IMR-90 (cell line): Measurements from ENCODE around the gene ZSCAN31. TPM values are rescaled to one million over a fixed set of nuclear protein-coding genes. Genes with fewer than 3 reads are reported as not detected.

ENCODE experiments used
- ATAC-seq: fragments of 200-7000 bp; cut with Tn5 transposase; 2 replicates; pipeline ENCODE4 v1.9.1; 2020; ENCODE audit warnings: low read depth, mild to moderate bottlenecking, moderate library complexity
- BruUV-seq: library from RNA; stranded (reverse); fragments of 400-500 nt; replicated peaks from 2 replicates; lab custom pipeline; 2021; lab: Mats Ljungman, UMichigan
- CTCF ChIA-PET: fragments of 300-600 bp; formaldehyde crosslinking; extraction: SDS; loops from one replicate; lab custom pipeline; 2021; ENCODE audit warnings: antibody characterized with exemption; lab: Yijun Ruan, JAX
- POLR2A ChIA-PET: fragments of 300-600 bp; sonication (Branson Sonifier 250); formaldehyde crosslinking; loops from one replicate; lab custom pipeline; 2022; ENCODE audit warnings: antibody characterized with exemption; ENCODE audit not compliant: unreplicated experiment; lab: Charles Lee
- DNase-seq: peaks from one replicate; pipeline ENCODE4 v3.0.0; 2013
- H2AFZ ChIP-seq: replicated peaks from 2 replicates; pipeline ENCODE3; 2013; ENCODE audit warnings: low read length, mild to moderate bottlenecking; ENCODE audit not compliant: poor library complexity
- H2AK5ac ChIP-seq: 2 replicates; pipeline ENCODE4 v1.6.1; 2013; ENCODE audit warnings: low read depth, low read length, inconsistent platforms
- H2AK9ac ChIP-seq: replicated peaks from 2 replicates; pipeline ENCODE3; 2013; ENCODE audit warnings: mild to moderate bottlenecking, low read depth, low read length, moderate library complexity; ENCODE audit not compliant: poor library complexity
- H2BK120ac ChIP-seq: 2 replicates; pipeline ENCODE4 v1.6.1; 2013; ENCODE audit warnings: low read depth, low read length, inconsistent platforms
- H2BK15ac ChIP-seq: 3 replicates; pipeline ENCODE4 v1.6.1; 2013; ENCODE audit warnings: low read depth, low read length, inconsistent platforms
- H2BK20ac ChIP-seq: 2 replicates; pipeline ENCODE4 v1.6.1; 2013; ENCODE audit warnings: low read depth, mild to moderate bottlenecking, inconsistent platforms, low read length, moderate library complexity
- H2BK5ac ChIP-seq: 2 replicates; pipeline ENCODE4 v1.6.1; 2013; ENCODE audit warnings: mild to moderate bottlenecking, low read depth, low read length, inconsistent platforms; ENCODE audit not compliant: poor library complexity, severe bottlenecking
- H3K14ac ChIP-seq: replicated peaks from 2 replicates; pipeline ENCODE4 v1.6.1; 2013; ENCODE audit warnings: low read depth, low read length, inconsistent platforms
- H3K18ac ChIP-seq: 2 replicates; pipeline ENCODE4 v1.6.1; 2013; ENCODE audit warnings: low read depth, low read length, control low read depth
- H3K23ac ChIP-seq: 2 replicates; pipeline ENCODE4 v1.6.1; 2013; ENCODE audit warnings: low read depth, low read length, inconsistent platforms
- H3K27ac ChIP-seq: 2 replicates; pipeline ENCODE4 v1.5.1; 2013; ENCODE audit warnings: mild to moderate bottlenecking, control low read depth, low read length; ENCODE audit not compliant: insufficient read depth
- H3K27me3 ChIP-seq: 2 replicates; pipeline ENCODE4 v1.6.1; 2013; ENCODE audit warnings: low read length; ENCODE audit not compliant: control insufficient read depth, insufficient read depth
- H3K36me3 ChIP-seq: 2 replicates; pipeline ENCODE4 v1.6.1; 2013; ENCODE audit warnings: low read length, mixed read lengths; ENCODE audit not compliant: control insufficient read depth, insufficient read depth
- H3K4ac ChIP-seq: 2 replicates; pipeline ENCODE4 v1.6.1; 2013; ENCODE audit warnings: low read depth, low read length, inconsistent platforms
- H3K4me1 ChIP-seq: 2 replicates; pipeline ENCODE4 v1.6.1; 2013; ENCODE audit warnings: low read length, mixed read lengths; ENCODE audit not compliant: control insufficient read depth, insufficient read depth
- H3K4me2 ChIP-seq: 2 replicates; pipeline ENCODE4 v1.6.1; 2013; ENCODE audit warnings: low read depth, mild to moderate bottlenecking, control low read depth, low read length, moderate library complexity
- H3K4me3 ChIP-seq: 2 replicates; pipeline ENCODE4 v1.5.1; 2013; ENCODE audit warnings: low read depth, mild to moderate bottlenecking, control low read depth, low read length, moderate library complexity; ENCODE audit not compliant: insufficient read depth
- H3K56ac ChIP-seq: 2 replicates; pipeline ENCODE4 v1.6.1; 2013; ENCODE audit warnings: low read length, inconsistent platforms; ENCODE audit not compliant: insufficient read depth; ENCODE audit errors: extremely low read depth
- H3K79me1 ChIP-seq, 2 experiments: 2 replicates each; pipeline ENCODE4 v1.6.1; 2013; ENCODE audit warnings: low read length in 2 of 2, inconsistent platforms in 1 of 2, low read depth in 1 of 2
- H3K9ac ChIP-seq: 2 replicates; pipeline ENCODE4 v1.6.1; 2013; ENCODE audit warnings: low read depth, low read length, control low read depth
- H3K9me1 ChIP-seq: 2 replicates; pipeline ENCODE4 v1.6.1; 2013; ENCODE audit warnings: low read length, inconsistent platforms; ENCODE audit not compliant: insufficient read depth
- H3K9me3 ChIP-seq: 2 replicates; pipeline ENCODE4 v1.6.1; 2013; ENCODE audit warnings: low read length; ENCODE audit not compliant: control insufficient read depth, insufficient read depth
- H4K20me1 ChIP-seq: 2 replicates; pipeline ENCODE4 v1.6.1; 2013; ENCODE audit warnings: low read length, inconsistent platforms; ENCODE audit not compliant: insufficient read depth
- H4K5ac ChIP-seq: 2 replicates; pipeline ENCODE4 v1.6.1; 2013; ENCODE audit warnings: mild to moderate bottlenecking, low read depth, low read length, control low read depth
- H4K8ac ChIP-seq, 2 experiments: 2 replicates each; pipeline ENCODE4 v1.6.1; 2013; ENCODE audit warnings: low read depth in 2 of 2, low read length in 2 of 2, control low read depth in 1 of 2, inconsistent platforms in 1 of 2
- H4K91ac ChIP-seq: 2 replicates; pipeline ENCODE4 v1.6.1; 2013; ENCODE audit warnings: low read depth, low read length, inconsistent platforms; ENCODE audit not compliant: insufficient read depth
- BHLHE40 ChIP-seq: fragments of 150-350 bp; IDR thresholded peaks from 2 replicates; pipeline ENCODE4 v1.6.1; 2016; ENCODE audit warnings: mild to moderate bottlenecking, low read depth, low read length
- CEBPB ChIP-seq: IDR thresholded peaks from 2 replicates; pipeline ENCODE4 v1.6.1; 2012; ENCODE audit warnings: low read depth, low read length, improper control_type of control experiment
- CHD1 ChIP-seq: IDR thresholded peaks from 2 replicates; pipeline ENCODE4 v1.6.1; 2012; ENCODE audit warnings: low read depth, low read length, improper control_type of control experiment
- FOS ChIP-seq: fragments of 150-350 bp; IDR thresholded peaks from 2 replicates; pipeline ENCODE4 v1.6.1; 2016; ENCODE audit warnings: low read depth, low read length
- MAFK ChIP-seq: IDR thresholded peaks from 2 replicates; pipeline ENCODE4 v1.6.1; 2012; ENCODE audit warnings: low read depth, low read length, improper control_type of control experiment
- MAZ ChIP-seq: IDR thresholded peaks from 2 replicates; pipeline ENCODE4 v1.6.1; 2012; ENCODE audit warnings: low read depth, mild to moderate bottlenecking, low read length, improper control_type of control experiment, moderate library complexity, borderline replicate concordance
- MXI1 ChIP-seq: IDR thresholded peaks from 2 replicates; pipeline ENCODE4 v1.6.1; 2012; ENCODE audit warnings: low read depth, mild to moderate bottlenecking, low read length, moderate library complexity, borderline replicate concordance
- NFE2L2 ChIP-seq: fragments of 150-350 bp; IDR thresholded peaks from 2 replicates; pipeline ENCODE4 v1.6.1; 2016; ENCODE audit warnings: low read depth, mild to moderate bottlenecking, low read length
- POLR2A ChIP-seq: IDR thresholded peaks from 2 replicates; pipeline ENCODE4 v1.6.1; 2012; ENCODE audit warnings: mild to moderate bottlenecking, low read depth, low read length
- RAD21 ChIP-seq: IDR thresholded peaks from 2 replicates; pipeline ENCODE4 v1.6.1; 2012; ENCODE audit warnings: low read length, improper control_type of control experiment
- RCOR1 ChIP-seq: IDR thresholded peaks from 2 replicates; pipeline ENCODE4 v1.6.1; 2012; ENCODE audit warnings: mild to moderate bottlenecking, low read length, improper control_type of control experiment; ENCODE audit not compliant: insufficient replicate concordance
- RFX5 ChIP-seq: IDR thresholded peaks from 2 replicates; pipeline ENCODE4 v1.8.0; 2012; ENCODE audit warnings: low read depth, mild to moderate bottlenecking, low read length, moderate library complexity
- SMC3 ChIP-seq: fragments of 150-350 bp; IDR thresholded peaks from 2 replicates; pipeline ENCODE4 v1.6.1; 2016; ENCODE audit warnings: low read depth, mild to moderate bottlenecking, antibody characterized with exemption, low read length, moderate library complexity
- WGBS, 2 experiments: methylation state at CpG; one replicate each; pipeline versions ENCODE4 v1.1.5 to v1.1.7; 2013; ENCODE audit warnings: missing lambda C conversion rate in 2 of 2; ENCODE audit not compliant: insufficient read length in 1 of 2; ENCODE audit errors: extremely low coverage in 2 of 2; 5-methylcytosine and 5-hydroxymethylcytosine counted together
- dilution Hi-C: fragments of 300-500 bp; cut with HindIII; formaldehyde crosslinking; loops from one replicate; pipeline ENCODE4 v1.14.3; 2018; ENCODE audit warnings: low sequenced_read_pairs; ENCODE audit not compliant: unreplicated experiment
- in situ Hi-C: fragments of 300-500 bp; cut with MboI; formaldehyde crosslinking; loops from 3 replicates; pipeline ENCODE4 v1.14.3; 2019; ENCODE audit warnings: low sequenced_read_pairs, inconsistent platforms, mixed read lengths
- intact Hi-C: fragments of 100-400 bp; cut with micrococcal nuclease; formaldehyde crosslinking; loops from 2 replicates; pipeline ENCODE4 v1.10.0; 2022
- polyA plus RNA-seq, 3 experiments: library from polyadenylated mRNA; depleted of rRNA; stranded (reverse); fragments of >200 nt; gene quantifications; 2 replicates each; pipeline ENCODE4 v1.2.3, GENCODE V29; 2012; ENCODE audit warnings: low replicate concordance in 1 of 3
- total RNA-seq: library from RNA; depleted of rRNA; stranded (reverse); fragments of >200 nt; gene quantifications from 2 replicates; pipeline ENCODE4 v1.2.3, GENCODE V29; 2012
- TF ChIP-seq, protein P1 (sequence below): conservative IDR thresholded peaks from 2 replicates; pipeline ENCODE4 v1.5.1; 2012; ENCODE audit warnings: mild to moderate bottlenecking, low read depth, low read length, improper control_type of control experiment
- TF ChIP-seq, protein P2 (sequence below): fragments of 150-350 bp; IDR thresholded peaks from 2 replicates; pipeline ENCODE4 v1.6.1; 2017; ENCODE audit warnings: mild to moderate bottlenecking, antibody characterized with exemption, low read length, low read depth
- TF ChIP-seq, protein P3 (sequence below): fragments of 150-350 bp; IDR thresholded peaks from 2 replicates; pipeline ENCODE4 v1.6.1; 2016; ENCODE audit warnings: low read depth, mild to moderate bottlenecking, low read length, moderate library complexity, borderline replicate concordance

The ZSCAN31 gene
- total and polyA plus RNA-seq, 2 of the 4 experiments (the other 2 are of a cell fraction) = 1.4 to 4.7 TPM

DNA sequence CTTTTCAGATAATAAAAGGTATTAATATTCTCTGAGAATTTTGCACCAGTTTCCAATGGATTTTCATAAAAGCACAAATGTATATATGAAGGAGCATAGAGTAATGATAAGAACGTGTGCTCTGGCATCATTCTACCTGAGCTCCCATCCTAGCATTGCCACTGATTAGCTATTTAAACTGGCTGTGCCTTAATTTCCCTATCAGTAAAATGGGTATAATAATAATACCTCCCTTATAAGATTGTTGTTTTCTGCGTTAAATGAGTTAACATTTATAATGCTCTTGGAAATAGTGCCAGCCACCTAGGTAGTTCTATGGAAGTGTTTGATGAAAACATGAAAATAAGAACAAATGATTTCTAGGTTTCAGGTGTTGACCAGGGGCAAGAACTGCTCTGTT lies 25.0 kb upstream of the ZSCAN31 start:
- Histone ChIP-seq H3K9me3 (no peaks in the 10 kb centered on the region), H2BK120ac (no peak overlapping the region), H3K4me1 (peaks cover 8% of the 10 kb centered on the region), H2AFZ (no peak overlapping the region), H3K18ac (no peak overlapping the region), H3K27me3 (no peaks in the 10 kb centered on the region), H3K9ac (no peak overlapping the region), H3K4me3 (no peak overlapping the region), H4K91ac (no peak overlapping the region), H3K4me2 (no peak overlapping the region), H2BK5ac (no peak overlapping the region), H3K79me1 (peaks cover 4 to 15% of the 10 kb centered on the region in 2 experiments), H2AK5ac (no peak overlapping the region), H4K8ac (no peak overlapping the region), H2BK20ac (no peak overlapping the region), H4K5ac (no peak overlapping the region), H3K23ac (no peak overlapping the region), H2AK9ac (no peak overlapping the region), H3K27ac (no peak overlapping the region), H3K14ac (no peak overlapping the region), H3K9me1 (peaks cover 4% of the 10 kb centered on the region; the same call in 1 of the 2 replicates), H4K20me1 (no peaks in the 10 kb centered on the region), H2BK15ac (no peak overlapping the region), H3K36me3 (peaks cover 20% of the 10 kb centered on the region), H3K4ac (no peak overlapping the region), H3K56ac (no peak overlapping the region)
- intact Hi-C loops = no loop called here
- ChIA-PET CTCF (no interaction called here), POLR2A (no interaction called here)
- TF ChIP-seq, protein P1, sequence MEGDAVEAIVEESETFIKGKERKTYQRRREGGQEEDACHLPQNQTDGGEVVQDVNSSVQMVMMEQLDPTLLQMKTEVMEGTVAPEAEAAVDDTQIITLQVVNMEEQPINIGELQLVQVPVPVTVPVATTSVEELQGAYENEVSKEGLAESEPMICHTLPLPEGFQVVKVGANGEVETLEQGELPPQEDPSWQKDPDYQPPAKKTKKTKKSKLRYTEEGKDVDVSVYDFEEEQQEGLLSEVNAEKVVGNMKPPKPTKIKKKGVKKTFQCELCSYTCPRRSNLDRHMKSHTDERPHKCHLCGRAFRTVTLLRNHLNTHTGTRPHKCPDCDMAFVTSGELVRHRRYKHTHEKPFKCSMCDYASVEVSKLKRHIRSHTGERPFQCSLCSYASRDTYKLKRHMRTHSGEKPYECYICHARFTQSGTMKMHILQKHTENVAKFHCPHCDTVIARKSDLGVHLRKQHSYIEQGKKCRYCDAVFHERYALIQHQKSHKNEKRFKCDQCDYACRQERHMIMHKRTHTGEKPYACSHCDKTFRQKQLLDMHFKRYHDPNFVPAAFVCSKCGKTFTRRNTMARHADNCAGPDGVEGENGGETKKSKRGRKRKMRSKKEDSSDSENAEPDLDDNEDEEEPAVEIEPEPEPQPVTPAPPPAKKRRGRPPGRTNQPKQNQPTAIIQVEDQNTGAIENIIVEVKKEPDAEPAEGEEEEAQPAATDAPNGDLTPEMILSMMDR = no peak
- TF ChIP-seq MXI1 = no peak
- TF ChIP-seq RFX5 = no peak
- TF ChIP-seq, protein P2, sequence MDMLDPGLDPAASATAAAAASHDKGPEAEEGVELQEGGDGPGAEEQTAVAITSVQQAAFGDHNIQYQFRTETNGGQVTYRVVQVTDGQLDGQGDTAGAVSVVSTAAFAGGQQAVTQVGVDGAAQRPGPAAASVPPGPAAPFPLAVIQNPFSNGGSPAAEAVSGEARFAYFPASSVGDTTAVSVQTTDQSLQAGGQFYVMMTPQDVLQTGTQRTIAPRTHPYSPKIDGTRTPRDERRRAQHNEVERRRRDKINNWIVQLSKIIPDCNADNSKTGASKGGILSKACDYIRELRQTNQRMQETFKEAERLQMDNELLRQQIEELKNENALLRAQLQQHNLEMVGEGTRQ = no peak
- no peak for TF ChIP-seq RAD21
- no peak for TF ChIP-seq RCOR1
- no peak for TF ChIP-seq NFE2L2
- no peak for TF ChIP-seq MAFK
- no peak for TF ChIP-seq POLR2A
- TF ChIP-seq CEBPB = no peak
- TF ChIP-seq, protein P3, sequence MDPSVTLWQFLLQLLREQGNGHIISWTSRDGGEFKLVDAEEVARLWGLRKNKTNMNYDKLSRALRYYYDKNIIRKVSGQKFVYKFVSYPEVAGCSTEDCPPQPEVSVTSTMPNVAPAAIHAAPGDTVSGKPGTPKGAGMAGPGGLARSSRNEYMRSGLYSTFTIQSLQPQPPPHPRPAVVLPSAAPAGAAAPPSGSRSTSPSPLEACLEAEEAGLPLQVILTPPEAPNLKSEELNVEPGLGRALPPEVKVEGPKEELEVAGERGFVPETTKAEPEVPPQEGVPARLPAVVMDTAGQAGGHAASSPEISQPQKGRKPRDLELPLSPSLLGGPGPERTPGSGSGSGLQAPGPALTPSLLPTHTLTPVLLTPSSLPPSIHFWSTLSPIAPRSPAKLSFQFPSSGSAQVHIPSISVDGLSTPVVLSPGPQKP = no peak
- no peak for TF ChIP-seq MAZ
- no peak for TF ChIP-seq FOS
- TF ChIP-seq BHLHE40 = no peak
- no peak for TF ChIP-seq CHD1
- no peak for TF ChIP-seq SMC3
- no peak for ATAC-seq
- in situ Hi-C loops = no loop called here
- BruUV-seq = no TSS peak
- dilution Hi-C loops = no loop called here
- no CpG with 5 or more reads among the region's 2 CpGs for WGBS, 2 experiments
- no peak for DNase-seq
